Nephron progenitor cell (in vitro differentiated cells): ENCODE results near the gene DCLK1.

ENCODE experiments used
- DNase-seq: peaks from one replicate; pipeline ENCODE4 v3.0.0; 2021
- H3K27ac Mint-ChIP-seq: 2 replicates; pipeline ENCODE4 v1.8.0; 2021; ENCODE audit warnings: mild to moderate bottlenecking, moderate library complexity, mixed read lengths
- H3K27me3 Mint-ChIP-seq: 2 replicates; pipeline ENCODE4 v1.8.0; 2021; ENCODE audit warnings: mild to moderate bottlenecking, low read depth, mixed read lengths; ENCODE audit not compliant: poor library complexity
- H3K36me3 Mint-ChIP-seq: 2 replicates; pipeline ENCODE4 v1.8.0; 2021; ENCODE audit warnings: low read depth, mixed read lengths
- H3K4me1 Mint-ChIP-seq: 2 replicates; pipeline ENCODE4 v1.8.0; 2021; ENCODE audit warnings: mixed read lengths
- H3K4me3 Mint-ChIP-seq: 2 replicates; pipeline ENCODE4 v1.8.0; 2021; ENCODE audit warnings: mild to moderate bottlenecking, moderate library complexity, mixed read lengths
- H3K9me3 Mint-ChIP-seq: 2 replicates; pipeline ENCODE4 v1.8.0; 2021; ENCODE audit warnings: mild to moderate bottlenecking, moderate library complexity, mixed read lengths
- TF ChIP-seq, protein P1 (sequence below): fragments of 200-600 bp; sonication (generic); IDR thresholded peaks from 2 replicates; pipeline ENCODE4 v1.5.0; 2021; ENCODE audit warnings: antibody characterized with exemption

Gene DCLK1

GRCh38 chr13:36046672-36047071 lies 84.5 kb downstream of the DCLK1 start:
- TF ChIP-seq, protein P1, sequence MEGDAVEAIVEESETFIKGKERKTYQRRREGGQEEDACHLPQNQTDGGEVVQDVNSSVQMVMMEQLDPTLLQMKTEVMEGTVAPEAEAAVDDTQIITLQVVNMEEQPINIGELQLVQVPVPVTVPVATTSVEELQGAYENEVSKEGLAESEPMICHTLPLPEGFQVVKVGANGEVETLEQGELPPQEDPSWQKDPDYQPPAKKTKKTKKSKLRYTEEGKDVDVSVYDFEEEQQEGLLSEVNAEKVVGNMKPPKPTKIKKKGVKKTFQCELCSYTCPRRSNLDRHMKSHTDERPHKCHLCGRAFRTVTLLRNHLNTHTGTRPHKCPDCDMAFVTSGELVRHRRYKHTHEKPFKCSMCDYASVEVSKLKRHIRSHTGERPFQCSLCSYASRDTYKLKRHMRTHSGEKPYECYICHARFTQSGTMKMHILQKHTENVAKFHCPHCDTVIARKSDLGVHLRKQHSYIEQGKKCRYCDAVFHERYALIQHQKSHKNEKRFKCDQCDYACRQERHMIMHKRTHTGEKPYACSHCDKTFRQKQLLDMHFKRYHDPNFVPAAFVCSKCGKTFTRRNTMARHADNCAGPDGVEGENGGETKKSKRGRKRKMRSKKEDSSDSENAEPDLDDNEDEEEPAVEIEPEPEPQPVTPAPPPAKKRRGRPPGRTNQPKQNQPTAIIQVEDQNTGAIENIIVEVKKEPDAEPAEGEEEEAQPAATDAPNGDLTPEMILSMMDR, result no peak
- DNase-seq, result no peak
- Mint-ChIP-seq H3K9me3 (no peaks in the 10 kb centered on the region), H3K4me3 (no peak overlapping the region), H3K36me3 (no peaks in the 10 kb centered on the region), H3K27ac (no peak overlapping the region), H3K4me1 (no peaks in the 10 kb centered on the region), H3K27me3 (no peaks in the 10 kb centered on the region)

GRCh38 chr13:36038785-36039555 lies 92.2 kb downstream of the DCLK1 start:
- DNase-seq, result no peak
- TF ChIP-seq, protein P1, result no peak
- H3K4me3 Mint-ChIP-seq, result no peak overlapping the region
- no peaks in the 10 kb centered on the region for H3K36me3 Mint-ChIP-seq
- no peak overlapping the region for H3K27ac Mint-ChIP-seq
- no peaks in the 10 kb centered on the region for H3K9me3 Mint-ChIP-seq
- no peaks in the 10 kb centered on the region for H3K4me1 Mint-ChIP-seq
- no peaks in the 10 kb centered on the region for H3K27me3 Mint-ChIP-seq

DNA sequence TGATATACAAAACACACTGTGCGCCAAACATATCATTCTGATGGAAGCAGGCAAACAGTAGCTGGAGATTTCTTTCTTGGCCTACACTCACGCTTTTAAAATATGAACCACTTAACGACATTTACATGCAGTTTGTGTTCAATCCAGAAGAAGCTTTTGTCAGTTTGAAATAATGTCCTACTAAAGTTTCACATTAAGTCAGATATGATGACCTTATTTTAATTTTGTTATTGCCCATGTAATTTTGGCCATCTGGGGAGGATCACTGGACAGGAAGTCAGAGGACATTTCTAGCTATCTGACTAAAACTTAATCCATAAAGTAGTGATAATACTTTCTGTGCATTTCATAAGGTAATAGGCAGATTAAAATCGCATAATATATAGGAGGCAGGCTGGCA lies 98.1 kb downstream of the DCLK1 start:
- no peak overlapping the region for H3K27ac Mint-ChIP-seq
- H3K4me1 Mint-ChIP-seq, result no peaks in the 10 kb centered on the region
- no peaks in the 10 kb centered on the region for H3K9me3 Mint-ChIP-seq
- H3K27me3 Mint-ChIP-seq, result peaks cover 2% of the 10 kb centered on the region
- H3K36me3 Mint-ChIP-seq, result no peaks in the 10 kb centered on the region
- TF ChIP-seq, protein P1, result no peak
- DNase-seq, result no peak
- no peak overlapping the region for H3K4me3 Mint-ChIP-seq

DNA sequence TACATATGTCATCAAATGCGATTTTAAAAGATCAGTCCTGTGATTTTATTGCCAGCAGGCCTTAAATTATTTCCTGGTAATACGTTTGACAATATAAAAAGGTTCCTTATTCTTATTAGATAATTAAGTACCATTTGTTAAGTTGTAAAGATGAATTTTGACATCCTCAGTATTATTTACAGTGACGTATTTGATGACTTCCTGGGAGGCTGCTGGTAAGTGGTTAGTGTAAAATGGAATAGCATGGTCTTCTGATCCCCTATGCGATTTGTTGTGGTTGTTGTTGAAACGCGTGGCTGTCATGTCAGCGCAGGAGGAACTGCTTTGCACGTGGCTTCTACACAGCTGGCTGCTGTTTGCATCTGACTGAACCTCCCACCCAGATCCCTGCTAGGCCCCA lies 99.7 kb downstream of the DCLK1 start:
- Mint-ChIP-seq H3K4me3 (no peak overlapping the region), H3K27me3 (peaks cover 2% of the 10 kb centered on the region), H3K9me3 (no peaks in the 10 kb centered on the region), H3K36me3 (no peaks in the 10 kb centered on the region), H3K27ac (no peak overlapping the region), H3K4me1 (no peaks in the 10 kb centered on the region)
- TF ChIP-seq, protein P1, result no peak
- DNase-seq, result no peak

DNA sequence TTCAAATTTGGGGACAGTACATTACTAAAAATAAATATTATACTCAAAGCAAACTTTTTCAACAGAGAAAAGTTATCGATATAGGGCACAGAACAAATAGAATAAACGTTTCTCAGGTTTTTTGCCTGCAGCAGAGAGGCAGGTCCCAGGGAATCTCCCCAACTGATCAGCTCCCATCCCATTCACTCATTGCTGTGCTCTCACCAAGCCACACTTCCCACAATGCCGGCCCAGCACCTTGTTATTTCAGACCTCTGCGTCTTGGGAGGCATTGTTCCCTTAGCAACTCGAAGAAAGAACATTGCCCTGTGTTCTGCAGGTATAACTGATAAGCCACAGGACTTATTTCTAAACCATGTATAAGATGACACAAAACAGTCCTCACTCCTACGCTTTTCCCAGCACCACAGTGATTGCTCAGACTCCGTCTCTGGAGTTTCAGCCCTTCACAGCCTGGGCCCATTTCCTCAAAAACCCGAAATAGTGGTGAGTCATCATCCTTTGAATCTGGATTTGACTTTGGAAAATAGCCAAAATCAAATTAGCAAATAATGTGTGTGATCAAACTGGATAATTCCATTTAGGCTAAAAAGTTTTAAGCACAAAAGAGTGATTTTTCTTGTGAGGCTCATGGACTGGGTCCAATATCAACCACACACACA lies 100.4 kb downstream of the DCLK1 start:
- Mint-ChIP-seq H3K4me3 (no peak overlapping the region), H3K9me3 (no peaks in the 10 kb centered on the region), H3K27ac (no peak overlapping the region), H3K27me3 (peaks cover 2% of the 10 kb centered on the region), H3K36me3 (no peaks in the 10 kb centered on the region), H3K4me1 (no peaks in the 10 kb centered on the region)
- TF ChIP-seq, protein P1, result no peak
- DNase-seq, result no peak
